ENCODE measurements around the gene KIAA1671.

Gene KIAA1671

DNA sequence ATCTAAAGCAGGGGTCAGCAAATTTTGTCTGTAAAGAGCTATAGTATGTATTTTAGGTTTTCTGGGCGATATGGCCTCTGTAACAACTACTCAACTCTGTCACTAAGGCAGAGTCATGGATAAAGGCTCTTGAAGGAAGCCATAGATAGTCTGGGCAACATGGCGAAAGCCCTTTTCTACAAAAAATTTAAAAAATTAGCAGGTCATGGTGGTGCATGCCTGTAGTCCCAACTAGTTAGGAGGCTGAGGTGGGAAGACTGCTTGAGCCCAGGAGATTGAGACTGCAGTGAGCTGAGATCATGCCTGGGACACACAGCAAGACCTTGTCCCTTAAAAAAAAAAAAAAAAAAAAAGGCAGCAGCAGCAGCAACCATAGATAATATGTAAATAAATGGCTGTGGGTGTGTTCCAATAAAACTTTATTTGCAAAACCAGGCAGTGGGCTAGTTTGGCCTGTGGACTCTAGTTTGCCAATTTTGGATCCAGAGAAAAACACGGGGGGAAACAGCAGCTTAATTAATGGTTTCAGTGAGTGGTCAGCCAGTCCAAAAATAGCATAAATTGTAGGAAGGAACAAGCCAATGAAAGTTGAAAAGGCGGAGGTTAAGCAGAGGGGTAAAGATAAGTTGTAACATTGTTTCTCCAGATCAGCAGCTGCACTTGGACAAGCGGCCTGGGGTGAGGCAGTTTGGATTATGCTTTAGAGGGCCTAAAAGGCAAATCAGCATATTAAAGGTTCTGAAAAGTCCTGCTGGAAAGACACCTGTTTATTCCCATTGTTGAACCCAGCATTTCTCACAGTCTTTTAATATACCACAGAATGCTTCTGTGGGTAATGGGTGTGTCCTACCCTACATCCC, 62.6 kb downstream of the KIAA1671 start:
- DNase-seq (ENCODE audit: low read depth, low spot score), result no peak

DNA sequence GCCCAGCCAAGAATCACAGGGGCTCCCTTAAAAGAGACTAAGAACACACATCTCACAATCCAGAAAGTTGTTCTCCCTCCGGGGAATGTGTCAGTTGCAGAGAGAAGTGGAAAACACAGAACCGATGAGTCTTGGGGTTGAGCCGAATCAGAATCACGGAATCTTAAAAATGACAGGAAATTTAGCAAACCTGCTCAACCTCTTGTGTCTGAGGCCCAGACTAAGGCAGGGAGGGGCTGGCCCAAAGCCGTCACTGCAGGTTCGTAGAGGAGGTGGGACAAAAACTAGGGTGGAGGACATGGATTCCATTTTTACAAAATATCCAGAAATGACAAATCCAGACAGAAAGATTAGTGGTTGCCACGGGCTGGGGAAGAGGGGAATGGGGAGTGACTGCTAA, 63.8 kb downstream of the KIAA1671 start:
- no peak for DNase-seq (ENCODE audit: low read depth, low spot score)

DNA sequence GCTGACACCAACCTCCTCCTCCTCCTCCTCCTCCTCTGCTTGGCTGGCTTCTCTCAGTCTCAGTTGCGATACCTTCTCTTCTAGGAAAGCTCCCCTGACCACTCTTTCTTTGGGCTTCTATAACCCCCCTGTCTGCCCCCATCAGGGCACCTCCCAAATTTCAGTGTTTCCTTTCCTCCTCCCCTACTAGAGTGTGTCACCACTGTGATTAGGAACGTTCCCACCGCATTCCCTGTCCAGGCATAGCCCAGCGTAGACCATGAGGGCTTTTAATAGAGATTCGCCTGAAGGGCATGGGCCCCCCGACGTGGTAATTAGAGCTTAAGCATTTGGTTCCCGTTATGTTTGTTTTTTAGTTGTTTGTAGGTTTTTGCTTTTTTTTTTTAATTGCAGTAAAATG, 65.5 kb downstream of the KIAA1671 start:
- DNase-seq (ENCODE audit: low read depth, low spot score), result no peak

DNA sequence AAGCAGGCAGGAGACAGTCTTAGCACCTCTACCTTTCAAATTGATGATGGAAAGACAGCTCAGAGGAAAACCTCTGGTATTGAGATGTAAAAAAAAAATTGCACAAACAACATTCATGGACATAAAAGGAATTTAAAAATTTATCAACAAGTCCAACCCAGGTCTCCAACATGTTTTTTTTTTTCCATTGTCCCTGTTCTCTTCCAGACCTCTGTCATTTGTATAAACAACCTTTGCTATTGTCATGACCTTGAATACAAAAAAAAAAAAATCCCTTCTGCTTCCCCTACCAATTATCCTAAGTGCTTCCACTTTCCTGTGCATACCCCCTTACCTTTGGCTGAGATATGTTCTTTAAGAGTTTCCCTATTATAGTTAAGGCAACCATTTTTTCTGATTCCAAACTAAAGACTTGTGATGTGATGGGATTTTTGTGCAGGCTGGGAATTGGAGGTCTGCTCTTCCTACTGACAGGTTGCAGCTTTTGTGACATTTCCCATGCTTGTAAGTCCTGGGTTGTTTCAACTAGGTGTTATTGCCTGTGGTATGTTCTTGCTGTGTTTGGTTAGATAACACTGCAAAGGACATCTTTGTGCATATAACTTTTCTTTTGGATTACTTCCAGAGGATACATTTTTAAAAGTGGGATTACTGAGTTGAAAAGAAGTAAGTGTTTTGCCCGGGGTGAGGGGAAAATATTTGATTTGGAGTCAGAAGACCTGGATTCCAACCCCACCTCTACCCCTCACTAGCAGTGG, 67.1 kb downstream of the KIAA1671 start:
- DNase-seq (ENCODE audit: low read depth, low spot score), result no peak

DNA sequence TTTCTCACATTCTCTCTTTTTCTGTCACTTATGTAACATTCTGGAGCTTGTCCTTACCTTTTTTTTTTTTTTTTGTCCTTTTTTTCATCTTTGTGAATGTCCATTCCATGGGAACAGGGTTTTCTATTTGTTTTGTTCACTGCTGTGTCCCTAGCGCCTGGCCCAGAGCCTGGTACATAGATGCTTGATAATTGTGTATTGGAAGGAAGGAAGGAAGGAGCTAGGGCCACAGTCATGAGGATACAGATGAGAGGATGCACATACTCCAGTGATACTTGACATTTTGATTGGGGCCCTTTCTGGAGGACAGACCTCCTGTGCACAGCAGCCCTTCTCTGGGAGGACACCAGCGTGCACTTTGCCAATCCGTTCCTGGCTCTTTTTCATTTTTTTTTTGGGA, 68.9 kb downstream of the KIAA1671 start:
- DNase-seq (ENCODE audit: low read depth, low spot score), result no peak

DNA sequence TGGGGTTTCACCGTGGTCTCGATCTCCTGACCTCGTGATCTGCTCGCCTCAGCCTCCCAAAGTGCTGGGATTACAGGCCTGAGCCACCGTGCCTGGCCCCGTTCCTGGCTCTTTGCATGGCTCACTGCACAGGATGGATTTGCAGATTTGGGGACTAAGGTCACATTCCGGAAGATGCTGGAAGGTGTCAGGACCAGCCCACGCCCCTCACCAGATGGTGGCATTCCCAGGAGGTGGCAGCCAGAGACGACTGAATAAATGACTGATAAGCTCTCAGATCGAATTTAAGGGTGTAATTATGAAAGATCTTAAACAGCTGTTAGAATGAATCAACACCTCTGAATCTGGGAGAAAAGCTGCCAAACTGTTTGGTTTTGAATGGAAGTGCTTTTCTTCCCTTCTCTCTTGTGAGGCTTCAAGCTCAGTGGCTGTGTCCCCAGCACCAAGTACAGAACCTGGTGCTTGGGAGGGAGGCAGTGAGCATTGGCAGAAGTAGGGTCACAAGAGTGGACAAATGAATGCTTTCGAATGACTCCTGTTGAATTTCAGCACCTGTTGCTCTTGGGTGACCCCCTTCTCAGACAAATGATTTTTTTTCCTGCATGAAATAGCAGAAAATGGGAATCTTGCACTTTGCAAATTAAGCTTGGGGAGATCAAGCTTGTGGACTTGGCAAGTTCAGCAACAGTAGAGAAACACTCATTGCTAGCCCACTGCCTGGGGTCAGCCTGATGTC, 69.6 kb downstream of the KIAA1671 start:
- no peak for DNase-seq (ENCODE audit: low read depth, low spot score)

DNA sequence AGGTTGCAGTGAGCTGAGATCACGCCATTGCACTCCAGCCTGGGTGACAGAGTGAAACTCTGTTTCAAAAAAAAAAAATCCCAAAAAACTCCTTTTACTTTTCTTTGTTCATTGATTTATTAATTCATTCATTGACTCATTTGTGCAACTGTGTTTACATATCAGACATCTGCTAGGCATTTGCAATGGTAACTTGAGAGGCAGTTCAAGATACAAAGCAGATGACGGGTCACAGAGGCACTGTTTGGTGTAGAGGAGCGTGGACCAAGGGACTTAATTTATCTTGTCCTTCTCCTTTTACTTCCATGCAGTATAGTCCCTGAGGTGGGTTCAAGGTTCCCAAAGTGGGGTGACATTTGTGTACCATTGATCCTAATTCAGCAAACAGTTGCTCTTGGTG, 71.4 kb downstream of the KIAA1671 start:
- no peak for DNase-seq (ENCODE audit: low read depth, low spot score)

DNA sequence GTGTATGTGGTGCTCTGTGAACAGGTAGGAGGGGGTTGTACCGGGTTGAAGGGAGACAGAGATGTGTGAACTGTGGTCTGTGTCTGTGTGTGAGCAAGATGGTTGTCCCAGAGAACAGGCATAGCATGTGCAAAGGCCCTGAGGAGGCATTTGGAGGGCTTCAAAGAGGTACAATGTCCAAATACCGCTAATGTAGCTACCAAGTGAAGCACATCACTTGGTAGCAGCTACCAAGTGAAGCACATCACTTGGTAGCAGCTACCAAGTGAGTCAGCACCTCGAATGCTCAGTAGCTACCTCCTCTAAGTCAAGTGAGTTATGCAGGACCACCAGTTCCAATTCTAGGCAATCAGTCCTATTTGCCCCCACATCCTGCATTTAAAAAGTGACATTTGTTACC, 72.4 kb downstream of the KIAA1671 start:
- DNase-seq (ENCODE audit: low read depth, low spot score), result no peak

DNA sequence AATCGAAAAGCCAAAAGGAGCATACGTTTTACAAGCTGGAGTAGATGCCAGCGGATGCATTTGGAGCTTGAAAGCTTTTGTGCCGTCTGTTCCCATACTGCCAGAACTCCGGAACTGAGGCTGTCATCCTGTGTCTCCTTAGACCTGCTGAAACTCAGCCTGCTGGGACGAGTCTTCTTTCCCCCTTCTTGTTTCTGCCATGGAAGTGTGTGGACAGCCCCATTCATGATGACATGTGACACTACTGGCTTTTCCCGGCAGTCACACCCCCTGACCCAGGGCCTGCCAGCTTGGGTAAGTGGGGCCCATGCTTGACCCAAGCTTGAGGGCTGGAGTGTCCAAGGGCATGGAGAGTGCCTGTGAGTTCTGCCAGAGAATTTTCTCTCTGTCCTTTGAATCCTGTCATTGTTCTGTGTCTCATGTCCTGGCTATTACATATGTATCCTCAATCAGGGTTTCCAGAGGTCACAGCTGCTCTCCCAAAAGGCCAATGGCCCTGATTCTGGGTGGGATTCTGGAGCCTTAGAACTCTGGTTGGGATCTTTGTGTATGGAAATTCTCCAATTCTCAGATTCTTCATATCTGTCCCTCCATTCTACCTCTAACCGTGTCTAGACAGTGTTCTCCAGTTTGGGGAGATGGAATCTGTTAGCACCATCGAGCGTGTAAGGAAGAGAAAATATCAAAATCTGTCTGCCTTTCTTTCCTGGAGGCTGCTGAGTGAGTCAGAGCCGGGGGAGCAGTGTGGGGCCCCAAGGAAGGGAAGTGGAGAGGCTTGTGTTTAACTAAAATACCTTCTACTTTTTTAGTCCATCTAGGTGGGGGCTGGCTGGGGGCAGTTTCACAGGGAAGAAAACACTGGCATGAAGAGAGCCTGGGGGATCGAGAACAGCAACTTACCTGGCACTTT, 73.2 kb downstream of the KIAA1671 start:
- DNase-seq (ENCODE audit: low read depth, low spot score), result no peak

DNA sequence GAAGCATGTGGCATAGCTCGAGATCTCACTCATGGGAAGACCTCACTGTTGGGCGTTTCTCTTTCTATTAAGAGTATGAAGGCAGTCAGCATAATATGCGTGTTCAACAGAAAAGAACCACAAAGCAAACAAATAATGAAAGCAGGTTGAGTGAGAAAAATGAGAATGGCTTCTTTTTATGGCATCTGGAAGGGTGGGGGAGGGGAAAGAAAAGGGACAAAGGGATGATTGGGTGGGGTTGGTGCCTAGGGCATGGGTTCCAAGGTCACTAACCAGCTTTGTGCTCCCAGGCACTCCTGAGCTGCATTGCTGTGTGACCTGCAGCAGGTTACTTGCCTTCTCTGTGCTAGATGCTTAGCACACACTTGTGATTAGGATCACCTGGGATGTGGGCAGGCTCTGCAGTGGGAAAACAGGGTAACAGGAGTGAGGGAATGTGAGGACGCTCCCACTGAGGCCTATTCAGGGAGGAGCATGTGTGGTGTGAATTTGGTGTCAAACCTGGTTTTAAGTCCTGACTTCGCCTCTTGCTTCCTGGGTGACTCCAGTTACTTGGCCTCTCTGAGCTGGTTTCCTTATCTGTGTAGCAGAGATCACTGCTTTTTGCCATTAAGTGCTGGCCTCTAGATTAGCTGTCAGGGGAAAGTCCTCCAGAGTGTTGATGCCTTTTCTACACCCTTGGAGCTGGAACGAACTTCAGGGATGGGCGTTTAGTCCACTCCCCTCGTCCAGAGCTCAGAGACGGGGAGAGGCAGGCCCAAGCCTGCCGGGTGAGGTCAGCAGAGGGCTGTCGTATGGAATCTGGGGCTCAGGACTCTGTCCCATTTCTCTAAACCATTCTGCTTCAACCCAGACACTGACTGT, 74.8 kb downstream of the KIAA1671 start:
- no peak for DNase-seq (ENCODE audit: low read depth, low spot score)

DNA sequence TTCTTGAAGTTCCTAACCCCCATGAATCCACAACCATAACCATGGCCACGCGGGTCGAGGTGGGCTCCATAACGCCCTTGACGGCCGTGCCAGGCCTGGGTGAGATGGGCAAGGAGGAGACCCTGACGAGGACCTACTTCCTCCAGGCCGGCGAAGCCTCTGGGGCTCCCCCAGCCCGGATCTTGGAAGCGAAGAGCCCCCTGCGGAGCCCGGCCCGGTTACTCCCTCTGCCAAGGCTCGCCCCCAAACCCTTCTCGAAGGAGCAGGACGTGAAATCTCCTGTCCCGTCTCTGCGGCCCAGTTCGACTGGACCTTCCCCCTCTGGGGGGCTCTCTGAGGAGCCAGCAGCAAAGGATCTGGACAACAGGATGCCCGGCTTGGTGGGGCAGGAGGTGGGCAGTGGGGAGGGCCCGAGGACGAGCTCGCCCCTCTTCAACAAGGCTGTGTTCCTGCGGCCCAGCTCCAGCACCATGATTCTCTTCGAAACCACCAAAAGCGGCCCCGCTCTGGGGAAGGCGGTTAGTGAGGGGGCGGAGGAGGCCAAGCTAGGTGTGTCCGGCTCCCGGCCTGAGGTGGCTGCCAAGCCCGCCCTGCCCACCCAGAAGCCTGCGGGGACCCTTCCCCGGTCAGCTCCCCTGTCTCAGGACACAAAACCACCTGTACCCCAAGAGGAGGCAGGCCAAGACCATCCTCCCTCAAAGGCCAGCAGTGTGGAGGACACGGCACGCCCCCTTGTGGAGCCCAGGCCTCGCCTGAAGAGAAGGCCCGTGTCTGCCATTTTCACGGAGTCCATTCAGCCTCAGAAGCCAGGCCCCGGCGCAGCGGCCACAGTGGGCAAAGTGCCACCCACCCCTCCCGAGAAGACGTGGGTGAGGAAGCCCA, 75.7 kb downstream of the KIAA1671 start:
- DNase-seq (ENCODE audit: low read depth, low spot score), result no peak

DNA sequence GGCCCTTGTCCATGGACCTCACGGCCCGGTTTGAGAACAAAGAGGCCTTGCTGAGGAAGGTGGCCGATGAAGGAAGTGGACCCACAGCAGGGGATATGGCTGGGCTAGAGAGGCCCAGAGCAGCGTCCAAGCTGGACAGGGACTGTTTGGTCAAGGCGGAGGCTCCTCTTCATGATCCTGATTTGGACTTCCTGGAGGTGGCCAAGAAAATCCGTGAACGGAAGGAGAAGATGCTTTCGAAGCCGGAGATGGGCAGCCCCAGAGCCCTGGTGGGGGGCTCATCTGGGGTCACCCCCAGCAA, 76.3 kb downstream of the KIAA1671 start:
- DNase-seq (ENCODE audit: low read depth, low spot score), result no peak

DNA sequence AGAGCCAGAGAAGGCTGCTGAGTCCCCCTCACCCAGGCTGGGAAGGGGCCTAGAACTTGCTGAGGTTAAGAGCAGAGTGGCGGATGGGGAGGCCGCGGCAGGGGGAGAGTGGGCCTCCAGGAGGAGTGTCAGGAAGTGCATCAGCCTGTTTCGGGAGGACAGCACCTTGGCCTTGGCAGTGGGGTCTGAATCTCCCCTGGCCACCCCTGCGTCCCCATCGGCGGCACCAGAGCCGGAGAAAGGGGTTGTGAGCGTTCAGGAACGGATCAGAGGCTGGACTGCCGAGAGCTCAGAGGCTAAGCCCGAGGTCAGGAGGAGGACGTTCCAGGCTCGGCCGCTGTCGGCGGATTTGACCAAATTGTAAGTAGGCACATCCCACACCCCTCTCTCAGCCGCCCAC, 76.7 kb downstream of the KIAA1671 start:
- no peak for DNase-seq (ENCODE audit: low read depth, low spot score)

DNA sequence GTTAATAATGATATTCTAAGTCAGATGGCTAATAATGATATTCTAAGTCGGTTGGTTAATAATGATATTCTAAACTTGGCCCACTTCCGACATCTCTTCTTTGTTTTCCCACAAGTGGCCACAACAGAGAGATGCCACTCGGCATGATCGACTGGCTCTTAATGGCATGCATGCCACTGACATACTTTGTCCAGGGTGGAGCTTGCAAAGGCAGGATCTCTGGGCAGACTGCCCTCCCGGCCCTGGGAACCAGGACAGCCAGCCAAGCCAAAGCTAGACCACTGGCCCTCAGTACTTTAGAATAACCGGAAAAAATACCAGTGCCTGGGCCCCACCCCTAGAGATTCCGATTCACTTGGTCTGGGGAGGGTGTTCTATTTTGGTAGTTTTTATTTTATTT, 78.1 kb downstream of the KIAA1671 start:
- DNase-seq (ENCODE audit: low read depth, low spot score), result no peak

DNA sequence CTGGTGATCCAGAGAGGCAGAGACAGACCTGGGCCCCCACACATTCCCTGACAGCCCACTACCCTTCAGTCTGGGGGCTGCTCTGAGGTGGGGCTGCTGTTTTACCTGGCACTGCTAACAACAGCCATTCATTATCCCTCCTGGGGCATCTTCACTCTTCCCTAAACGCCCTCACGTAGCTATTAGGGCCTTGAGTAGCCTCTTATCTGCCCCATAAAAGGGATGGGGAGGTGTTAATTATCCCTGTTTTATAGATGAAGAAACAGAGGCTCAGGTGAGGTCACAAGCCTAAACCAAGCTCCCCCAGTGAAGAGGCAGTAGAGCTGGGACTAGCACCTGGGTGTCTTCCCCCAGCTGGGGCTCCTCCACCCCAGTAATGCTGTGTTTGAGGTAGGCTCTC, 79.5 kb downstream of the KIAA1671 start:
- DNase-seq (ENCODE audit: low read depth, low spot score), result no peak

DNA sequence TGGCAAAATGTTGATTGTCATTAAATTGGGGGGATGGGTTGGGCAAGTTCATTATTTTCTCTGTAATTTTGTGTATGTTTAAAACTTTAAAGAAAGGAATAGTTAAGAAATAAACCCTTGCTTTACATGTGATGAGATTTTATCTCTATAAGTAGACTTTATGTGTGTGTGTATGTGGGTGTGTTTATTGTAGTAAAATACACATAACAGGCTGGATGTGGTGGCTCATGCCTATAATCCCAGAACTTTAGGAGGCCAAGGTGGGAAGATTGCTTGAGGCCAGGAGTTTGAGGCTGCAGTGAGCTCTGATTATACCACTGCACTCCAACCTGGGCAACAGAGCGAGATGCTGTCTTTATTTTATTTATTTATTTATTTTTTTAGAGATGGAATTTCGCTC, 83.2 kb downstream of the KIAA1671 start:
- DNase-seq (ENCODE audit: low read depth, low spot score), result no peak

DNA sequence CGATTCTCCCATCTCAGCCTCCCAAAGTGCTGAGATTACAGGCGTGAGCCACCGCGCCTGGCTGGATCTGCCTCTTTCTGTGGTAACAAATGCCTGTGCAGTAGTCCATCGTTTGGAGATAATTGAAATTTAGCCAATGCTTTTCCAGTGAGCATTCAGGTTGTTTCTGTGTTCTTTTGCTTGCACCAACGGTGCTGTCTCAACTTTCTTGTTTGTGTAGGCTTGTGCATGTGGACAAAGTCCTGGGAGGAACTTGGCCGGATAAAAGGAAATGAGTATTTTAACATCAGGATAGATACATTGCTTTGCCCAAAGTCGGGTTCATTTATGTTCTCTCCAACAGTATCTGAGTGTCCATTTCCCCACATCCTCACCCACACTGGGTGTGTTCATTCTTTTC, 85.7 kb downstream of the KIAA1671 start:
- no peak for DNase-seq (ENCODE audit: low read depth, low spot score)

DNA sequence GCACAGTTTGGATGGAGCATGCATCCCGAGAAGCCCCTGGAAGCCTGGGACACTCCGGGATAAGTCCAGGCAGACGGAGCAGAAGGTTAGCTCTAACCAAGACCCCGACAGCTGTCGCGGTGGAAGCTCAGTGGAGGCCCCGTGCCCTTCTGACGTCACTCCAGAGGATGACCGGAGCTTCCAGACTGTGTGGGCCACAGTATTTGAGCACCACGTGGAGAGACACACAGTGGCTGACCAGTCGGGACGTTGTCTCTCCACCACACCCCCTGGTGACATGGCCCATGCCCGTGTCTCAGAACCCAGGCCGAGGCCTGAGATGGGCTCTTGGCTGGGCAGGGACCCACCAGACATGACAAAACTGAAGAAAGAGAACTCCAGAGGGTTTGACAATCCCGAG, 86.3 kb downstream of the KIAA1671 start:
- DNase-seq (ENCODE audit: low read depth, low spot score), result no peak

DNA sequence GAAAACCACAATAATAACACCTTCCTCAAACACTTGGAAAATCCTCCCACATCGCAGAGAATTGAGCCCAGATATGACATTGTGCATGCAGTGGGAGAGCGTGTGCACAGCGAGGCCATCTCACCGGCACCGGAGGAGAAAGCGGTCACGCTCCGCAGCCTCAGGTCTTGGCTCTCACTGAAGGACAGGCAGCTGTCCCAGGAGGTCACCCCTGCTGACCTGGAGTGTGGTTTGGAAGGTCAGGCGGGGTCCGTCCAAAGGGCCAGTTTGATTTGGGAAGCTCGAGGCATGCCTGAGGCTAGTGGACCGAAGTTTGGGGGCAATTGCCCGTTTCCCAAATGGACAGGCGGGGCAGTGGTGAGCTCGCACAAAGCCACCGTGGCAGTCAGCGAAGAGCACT, 86.7 kb downstream of the KIAA1671 start:
- no peak for DNase-seq (ENCODE audit: low read depth, low spot score)

DNA sequence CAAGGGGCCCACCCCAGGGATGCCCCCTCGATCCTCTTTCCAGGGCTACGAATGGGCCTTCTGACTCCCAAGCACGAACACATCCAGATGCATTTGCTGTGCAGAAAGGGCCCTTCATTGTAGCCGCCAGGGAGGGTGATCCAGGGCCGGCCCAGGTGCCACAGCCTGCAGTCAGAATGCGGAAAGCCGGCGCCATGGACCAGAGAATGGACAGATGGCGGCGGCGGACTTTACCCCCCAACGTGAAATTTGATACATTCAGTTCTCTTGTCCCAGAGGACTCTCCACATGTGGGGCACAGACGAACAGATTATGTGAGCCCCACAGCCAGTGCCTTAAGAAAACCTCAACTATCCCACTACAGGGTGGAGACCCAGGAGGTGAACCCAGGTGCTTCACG, 87.2 kb downstream of the KIAA1671 start:
- no peak for DNase-seq (ENCODE audit: low read depth, low spot score)
